Activated B cell treated with CpG ODN at 0.5 μM for 24 hours (primary cell): ENCODE results near the gene TPBG. TPM values are rescaled to one million over a fixed set of nuclear protein-coding genes. Genes with fewer than 3 reads are reported as not detected.

Experiments used
- ATAC-seq: fragments of 200-7000 bp; cut with Tn5 transposase; one replicate; pipeline ENCODE4 v1.10.0; 2021; ENCODE audit warnings: low read depth, mild to moderate bottlenecking, moderate library complexity
- CTCF ChIA-PET: fragments of 350-600 bp; sonication (Branson Sonifier 250); formaldehyde crosslinking; loops from one replicate; lab custom pipeline; 2021; ENCODE audit warnings: antibody characterized with exemption; lab: Charles Lee
- POLR2A ChIA-PET: fragments of 350-600 bp; sonication (Branson Sonifier 250); formaldehyde crosslinking; loops from one replicate; lab custom pipeline; 2021; ENCODE audit warnings: antibody characterized with exemption; lab: Charles Lee
- DNase-seq: peaks from one replicate; pipeline ENCODE4 v3.0.0; 2022
- H3K27ac Mint-ChIP-seq: one replicate; pipeline ENCODE4 v1.8.0; 2020; ENCODE audit warnings: mixed read lengths
- H3K27me3 Mint-ChIP-seq: one replicate; pipeline ENCODE4 v1.8.0; 2021; ENCODE audit warnings: mixed read lengths
- H3K36me3 Mint-ChIP-seq: one replicate; pipeline ENCODE4 v1.8.0; 2021; ENCODE audit warnings: low read depth, mixed read lengths
- H3K4me1 Mint-ChIP-seq: one replicate; pipeline ENCODE4 v1.8.0; 2021; ENCODE audit warnings: mixed read lengths
- H3K4me3 Mint-ChIP-seq: one replicate; pipeline ENCODE4 v1.8.0; 2020; ENCODE audit warnings: mild to moderate bottlenecking, mixed read lengths
- H3K9me3 Mint-ChIP-seq: one replicate; pipeline ENCODE4 v1.8.0; 2020; ENCODE audit warnings: mixed read lengths
- CTCF ChIP-seq: fragments of 200-600 bp; IDR thresholded peaks from one replicate; pipeline ENCODE4 v1.8.0; 2022; ENCODE audit warnings: antibody characterized with exemption, mild to moderate bottlenecking
- intact Hi-C: fragments of 100-400 bp; cut with micrococcal nuclease; formaldehyde crosslinking; loops from one replicate; pipeline ENCODE4 v1.15.1; 2024
- total RNA-seq: library from RNA; stranded (reverse); gene quantifications from 2 replicates; pipeline ENCODE4 v1.2.3, GENCODE V29; 2022

Gene TPBG
- total RNA-seq, result not detected in 2 replicates

GRCh38 chr6:82363428-82364086 lies at the start of gene TPBG:
Gene TPBG, plus strand, starts transcription at chr6:82363817. Its CDS starts 1,145 bp downstream, at chr6:82364962.
- TF ChIP-seq CTCF, result no peak
- Mint-ChIP-seq H3K9me3 (no peaks in the 10 kb centered on the region), H3K27ac (no peak within 1 kb of the TSS), H3K4me1 (peaks cover 23% of the 10 kb centered on the region), H3K36me3 (no peaks in the 10 kb centered on the region), H3K27me3 (peaks cover 44% of the 10 kb centered on the region), H3K4me3 (peak within 1 kb of the TSS; percentile 70)
- ChIA-PET CTCF (no interaction called here), POLR2A (interaction anchor here (0.6 kb wide), 1 partner anchor 668 kb away, joined by 3 read pairs; no protein-coding TSS in a partner anchor)
- ATAC-seq, result no peak
- no peak for DNase-seq
- intact Hi-C loops, result no loop called here

GRCh38 chr6:82322386-82322785 lies 41.2 kb upstream of the TPBG start:
- ChIA-PET CTCF (no interaction called here), POLR2A (no interaction called here)
- ATAC-seq (no peak), DNase-seq (no peak)
- Mint-ChIP-seq H3K27ac (no peak overlapping the region), H3K36me3 (no peaks in the 10 kb centered on the region), H3K4me1 (no peaks in the 10 kb centered on the region), H3K27me3 (no peaks in the 10 kb centered on the region), H3K9me3 (peaks cover 6% of the 10 kb centered on the region), H3K4me3 (no peak overlapping the region)
- TF ChIP-seq CTCF, result no peak
- intact Hi-C loops, result no loop called here

- no peaks in the 10 kb centered on the region for H3K9me3 Mint-ChIP-seq
- no peak for DNase-seq
- ATAC-seq, result no peak
- no peaks in the 10 kb centered on the region for H3K36me3 Mint-ChIP-seq
- intact Hi-C loops, result no loop called here
- no peaks in the 10 kb centered on the region for H3K4me1 Mint-ChIP-seq
- CTCF ChIA-PET, result no interaction called here
- peaks cover 18% of the 10 kb centered on the region for H3K27me3 Mint-ChIP-seq
- POLR2A ChIA-PET, result no interaction called here
- no peak for TF ChIP-seq CTCF
- no peak overlapping the region for H3K4me3 Mint-ChIP-seq
- no peak overlapping the region for H3K27ac Mint-ChIP-seq
These were observed 33.9 kb upstream of the TPBG start for GRCh38 chr6:82329766-82330165.

GRCh38 chr6:82330171-82330804 lies 33.3 kb upstream of the TPBG start:
- peaks cover 18% of the 10 kb centered on the region for H3K27me3 Mint-ChIP-seq
- ChIA-PET POLR2A (no interaction called here), CTCF (no interaction called here)
- ATAC-seq (no peak), DNase-seq (no peak)
- no peak overlapping the region for H3K4me3 Mint-ChIP-seq
- no peak overlapping the region for H3K27ac Mint-ChIP-seq
- H3K36me3 Mint-ChIP-seq, result no peaks in the 10 kb centered on the region
- intact Hi-C loops, result no loop called here
- no peaks in the 10 kb centered on the region for H3K4me1 Mint-ChIP-seq
- no peak for TF ChIP-seq CTCF
- H3K9me3 Mint-ChIP-seq, result no peaks in the 10 kb centered on the region

GRCh38 chr6:82331031-82331773 lies 32.4 kb upstream of the TPBG start:
- no peaks in the 10 kb centered on the region for H3K4me1 Mint-ChIP-seq
- H3K9me3 Mint-ChIP-seq, result no peaks in the 10 kb centered on the region
- H3K4me3 Mint-ChIP-seq, result no peak overlapping the region
- no peak for ATAC-seq
- CTCF ChIA-PET, result no interaction called here
- POLR2A ChIA-PET, result no interaction called here
- H3K27me3 Mint-ChIP-seq, result peaks cover 18% of the 10 kb centered on the region
- TF ChIP-seq CTCF, result no peak
- intact Hi-C loops, result no loop called here
- no peaks in the 10 kb centered on the region for H3K36me3 Mint-ChIP-seq
- H3K27ac Mint-ChIP-seq, result no peak overlapping the region
- no peak for DNase-seq
